Mucosa of rectum (tissue), 2 donors: Measurements from ENCODE around the gene GNPDA1.

ENCODE experiments used
- H3K27ac ChIP-seq, 2 donors: one replicate each; pipeline ENCODE4 v1.7.0; 2013; ENCODE audit warnings: inconsistent platforms in 2 of 2, low read depth in 2 of 2, low read length in 2 of 2
- H3K27me3 ChIP-seq, 2 donors: one replicate each; pipeline ENCODE4 v1.7.0; 2013; ENCODE audit warnings: low read length in 2 of 2; ENCODE audit not compliant: control insufficient read depth in 2 of 2, insufficient read depth in 2 of 2
- H3K36me3 ChIP-seq, 2 donors: one replicate each; pipeline ENCODE4 v1.7.0; 2013; ENCODE audit warnings: low read length in 2 of 2; ENCODE audit not compliant: control insufficient read depth in 2 of 2, insufficient read depth in 2 of 2
- H3K4me1 ChIP-seq, 2 donors: one replicate each; pipeline ENCODE4 v1.7.0; 2013; ENCODE audit warnings: low read length in 2 of 2, mild to moderate bottlenecking in 1 of 2; ENCODE audit not compliant: control insufficient read depth in 2 of 2, insufficient read depth in 2 of 2
- H3K4me3 ChIP-seq, 2 donors: one replicate each; pipeline ENCODE4 v1.7.0; 2013; ENCODE audit warnings: low read length in 2 of 2
- H3K9ac ChIP-seq, 2 donors: one replicate each; pipeline ENCODE4 v1.7.0; 2013; ENCODE audit warnings: low read length in 2 of 2, low read depth in 1 of 2, mild to moderate bottlenecking in 1 of 2
- H3K9me3 ChIP-seq, 2 donors: one replicate each; pipeline ENCODE4 v1.7.0; 2013; ENCODE audit warnings: low read length in 2 of 2; ENCODE audit not compliant: control insufficient read depth in 2 of 2
- donor health status: healthy.
- donor health status: Normal muscosa, but diverticular disease.

The GNPDA1 gene

GRCh38 chr5:142011572-142012185 is 1.1 kb downstream of the GNPDA1 start:
- H3K27ac ChIP-seq, result no peak overlapping the region

GRCh38 chr5:142009886-142010285 is 2.9 kb downstream of the GNPDA1 start:
- Histone ChIP-seq H3K4me1 (peaks cover 3 to 13% of the 10 kb centered on the region in 2 donors), H3K36me3 (peaks cover 8 to 14% of the 10 kb centered on the region in 2 donors), H3K27ac (no peak overlapping the region), H3K9ac (no peak overlapping the region), H3K9me3 (no peaks in the 10 kb centered on the region), H3K4me3 (no peak overlapping the region), H3K27me3 (no peaks in the 10 kb centered on the region)

More at GRCh38 chr5:142011572-142012185, 1.1 kb downstream of the GNPDA1 start:
- Histone ChIP-seq H3K4me3 (peak overlapping the region; percentile 81 to 89), H3K4me1 (peaks cover 7 to 16% of the 10 kb centered on the region in 2 donors), H3K9ac (no peak overlapping the region), H3K36me3 (peaks cover 0 to 2% of the 10 kb centered on the region in 2 donors), H3K27me3 (no peaks in the 10 kb centered on the region), H3K9me3 (no peaks in the 10 kb centered on the region)

- Histone ChIP-seq H3K36me3 (peaks cover 14 to 24% of the 10 kb centered on the region in 2 donors), H3K27me3 (no peaks in the 10 kb centered on the region), H3K4me3 (no peak overlapping the region), H3K27ac (no peak overlapping the region), H3K9me3 (no peaks in the 10 kb centered on the region), H3K4me1 (peaks cover 3 to 13% of the 10 kb centered on the region in 2 donors), H3K9ac (no peak overlapping the region)
These were observed 4.0 kb downstream of the GNPDA1 start for GRCh38 chr5:142008813-142009212.

- Histone ChIP-seq H3K4me1 (peaks cover 0 to 5% of the 10 kb centered on the region in 2 donors), H3K9ac (no peak overlapping the region), H3K4me3 (no peak overlapping the region), H3K9me3 (no peaks in the 10 kb centered on the region), H3K27me3 (no peaks in the 10 kb centered on the region), H3K27ac (no peak overlapping the region), H3K36me3 (peaks cover 26 to 29% of the 10 kb centered on the region in 2 donors)
These were observed 5.6 kb downstream of the GNPDA1 start for GRCh38 chr5:142007237-142007544.

- no peak overlapping the region for H3K9ac ChIP-seq
- no peak overlapping the region for H3K27ac ChIP-seq
- H3K27me3 ChIP-seq, result no peaks in the 10 kb centered on the region
- H3K4me3 ChIP-seq, result no peak overlapping the region
- H3K4me1 ChIP-seq, result peaks cover 0 to under 1% of the 10 kb centered on the region in 2 donors
- H3K36me3 ChIP-seq, result peaks cover 28 to 34% of the 10 kb centered on the region in 2 donors
- H3K9me3 ChIP-seq, result no peaks in the 10 kb centered on the region
These were observed 6.2 kb downstream of the GNPDA1 start for GRCh38 chr5:142006363-142007236.

- Histone ChIP-seq H3K4me3 (no peak overlapping the region), H3K9ac (no peak overlapping the region), H3K27me3 (no peaks in the 10 kb centered on the region), H3K4me1 (no peaks in the 10 kb centered on the region), H3K9me3 (no peaks in the 10 kb centered on the region), H3K36me3 (peaks cover 36% of the 10 kb centered on the region in 2 donors), H3K27ac (no peak overlapping the region)
These were observed 9.5 kb downstream of the GNPDA1 start for GRCh38 chr5:142003266-142003800.

GRCh38 chr5:142000704-142001484 is 11.9 kb downstream of the GNPDA1 start:
- Histone ChIP-seq H3K9ac (no peak overlapping the region), H3K4me1 (no peaks in the 10 kb centered on the region), H3K27me3 (no peaks in the 10 kb centered on the region), H3K27ac (no peak overlapping the region), H3K4me3 (no peak overlapping the region), H3K9me3 (no peaks in the 10 kb centered on the region), H3K36me3 (peaks cover 35 to 37% of the 10 kb centered on the region in 2 donors)

- H3K9me3 ChIP-seq, result no peaks in the 10 kb centered on the region
- peaks cover 33 to 34% of the 10 kb centered on the region in 2 donors for H3K36me3 ChIP-seq
- H3K9ac ChIP-seq, result no peak overlapping the region
- no peaks in the 10 kb centered on the region for H3K4me1 ChIP-seq
- H3K4me3 ChIP-seq, result no peak overlapping the region
- H3K27ac ChIP-seq, result no peak overlapping the region
- H3K27me3 ChIP-seq, result no peaks in the 10 kb centered on the region
These were observed 12.7 kb downstream of the GNPDA1 start for GRCh38 chr5:142000173-142000572.

- no peak overlapping the region for H3K4me3 ChIP-seq
- H3K27ac ChIP-seq, result no peak overlapping the region
- no peaks in the 10 kb centered on the region for H3K9me3 ChIP-seq
- H3K36me3 ChIP-seq, result peaks cover 30 to 35% of the 10 kb centered on the region in 2 donors
- no peaks in the 10 kb centered on the region for H3K27me3 ChIP-seq
- no peaks in the 10 kb centered on the region for H3K4me1 ChIP-seq
- no peak overlapping the region for H3K9ac ChIP-seq
These were observed 15.4 kb downstream of the GNPDA1 start for GRCh38 chr5:141997358-141997960.
